HepG2 (cell line): ENCODE results near the gene NDUFS2. TPM values are rescaled to one million over a fixed set of nuclear protein-coding genes. Genes with fewer than 3 reads are reported as not detected.

ENCODE experiments used
- ATAD3A ChIP-seq: sonication (generic); formaldehyde crosslinking; IDR thresholded peaks from 2 replicates; pipeline ENCODE4 v1.4.0; 2020; ENCODE audit warnings: missing genetic modification reagents
- CHCHD3 ChIP-seq: sonication (generic); formaldehyde crosslinking; IDR thresholded peaks from 2 replicates; pipeline ENCODE4 v1.8.0; 2022; ENCODE audit warnings: mild to moderate bottlenecking, missing genetic modification reagents, moderate library complexity
- FIP1L1 ChIP-seq: fragments of 200-400 bp; formaldehyde crosslinking; IDR thresholded peaks from 2 replicates; pipeline ENCODE4 v1.6.1; 2018; ENCODE audit warnings: low read depth, mild to moderate bottlenecking, low read length, moderate library complexity, borderline replicate concordance; ENCODE audit not compliant: insufficient read depth
- FOXM1 ChIP-seq: sonication (generic); formaldehyde crosslinking; IDR thresholded peaks from 2 replicates; pipeline ENCODE4 v1.5.0; 2020; ENCODE audit warnings: missing genetic modification reagents
- GTF3A ChIP-seq: sonication (generic); formaldehyde crosslinking; conservative IDR thresholded peaks from 2 replicates; pipeline ENCODE4 v1.4.0; 2020; ENCODE audit warnings: mild to moderate bottlenecking, missing genetic modification reagents
- JDP2 ChIP-seq: sonication (generic); formaldehyde crosslinking; IDR thresholded peaks from 2 replicates; pipeline ENCODE4 v1.8.1; 2022; ENCODE audit warnings: missing genetic modification reagents, borderline replicate concordance
- KDM6A ChIP-seq: IDR thresholded peaks from 2 replicates; pipeline ENCODE4 v1.6.1; 2016; ENCODE audit warnings: low read depth
- KLF15 ChIP-seq: sonication (generic); formaldehyde crosslinking; IDR thresholded peaks from 2 replicates; pipeline ENCODE4 v1.8.1; 2023; ENCODE audit warnings: borderline replicate concordance, mild to moderate bottlenecking, inconsistent platforms, missing genetic modification reagents, mixed read lengths
- LCORL ChIP-seq, 2 experiments: fragments of 450-650 bp in 1 of 2; sonication (generic) in 1 of 2; formaldehyde crosslinking in 1 of 2; IDR thresholded peaks; 2 replicates each; pipeline versions ENCODE4 v1.5.0 to v1.6.1; 2017 to 2020; ENCODE audit warnings: antibody characterized with exemption in 1 of 2, missing genetic modification reagents in 1 of 2
- RFX5 ChIP-seq: IDR thresholded peaks from 2 replicates; pipeline ENCODE4 v1.6.1; 2011; ENCODE audit warnings: low read depth, low read length, improper control_type of control experiment
- SALL1 ChIP-seq: sonication (generic); formaldehyde crosslinking; IDR thresholded peaks from 2 replicates; pipeline ENCODE4 v1.8.0; 2022; ENCODE audit warnings: mild to moderate bottlenecking, missing genetic modification reagents
- SNAPC2 ChIP-seq: sonication (generic); formaldehyde crosslinking; IDR thresholded peaks from 2 replicates; pipeline ENCODE4 v1.8.1; 2022; ENCODE audit warnings: mild to moderate bottlenecking, missing genetic modification reagents
- SP5 ChIP-seq: IDR thresholded peaks from 2 replicates; pipeline ENCODE4 v1.6.1; 2016; ENCODE audit warnings: low read depth, borderline replicate concordance
- TCF12 ChIP-seq, 2 experiments: fragments of 450-650 bp in 1 of 2; sonication (generic) in 1 of 2; formaldehyde crosslinking in 1 of 2; IDR thresholded peaks; 2 replicates each; pipeline versions ENCODE4 v1.6.1 to v1.8.0; 2017 to 2022; ENCODE audit warnings: antibody characterized with exemption in 1 of 2, mild to moderate bottlenecking in 1 of 2, missing genetic modification reagents in 1 of 2, moderate library complexity in 1 of 2
- ZBTB42 ChIP-seq: sonication (generic); formaldehyde crosslinking; IDR thresholded peaks from 2 replicates; pipeline ENCODE4 v1.5.0; 2020; ENCODE audit warnings: mild to moderate bottlenecking, missing genetic modification reagents
- ZFP90 ChIP-seq: sonication (generic); formaldehyde crosslinking; IDR thresholded peaks from 2 replicates; pipeline ENCODE4 v1.8.0; 2022; ENCODE audit warnings: missing genetic modification reagents, mild to moderate bottlenecking, inconsistent platforms, borderline replicate concordance
- ZSCAN29 ChIP-seq: sonication (generic); formaldehyde crosslinking; conservative IDR thresholded peaks from 2 replicates; pipeline ENCODE4 v1.4.0; 2020; ENCODE audit warnings: mild to moderate bottlenecking, missing genetic modification reagents
- polyA plus RNA-seq, 8 experiments: library from polyadenylated mRNA; depleted of rRNA in 3 of 8; stranded (reverse) in 7 of 8; unstranded in 1 of 8; fragments of >200 nt; fragmentation: Illumina TruSeq in 4 of 8; extraction: Trizol in 4 of 8; gene quantifications; 2 replicates each; pipeline versions ENCODE4 v1.2.1 to v1.2.3, GENCODE V29; 2011 to 2016; ENCODE audit warnings: low read depth in 4 of 8, missing spikeins in 1 of 8, mixed read lengths in 1 of 8; ENCODE audit not compliant: insufficient read depth in 1 of 8
- total RNA-seq, 5 experiments: library from RNA; depleted of rRNA; stranded (reverse); fragments of >200 nt; fragmentation: Illumina TruSeq; extraction: Trizol; gene quantifications; 2 replicates each; pipeline ENCODE4 v1.2.3, GENCODE V29; 2016; ENCODE audit warnings: low read depth in 1 of 5
- TF ChIP-seq, protein P1 (sequence below): sonication (generic); formaldehyde crosslinking; IDR thresholded peaks from 2 replicates; pipeline ENCODE4 v1.4.0; 2020; ENCODE audit warnings: mild to moderate bottlenecking, missing genetic modification reagents
- TF ChIP-seq, protein P2 (sequence below): sonication (generic); formaldehyde crosslinking; IDR thresholded peaks from 2 replicates; pipeline ENCODE4 v1.4.0; 2020; ENCODE audit warnings: missing genetic modification reagents, borderline replicate concordance
- TF ChIP-seq, protein P3 (sequence below): sonication (generic); formaldehyde crosslinking; IDR thresholded peaks from 2 replicates; pipeline ENCODE4 v1.8.1; 2023; ENCODE audit warnings: mild to moderate bottlenecking, missing genetic modification reagents
- TF ChIP-seq, protein P4 (sequence below): sonication (generic); formaldehyde crosslinking; IDR thresholded peaks from 2 replicates; pipeline ENCODE4 v1.5.0; 2020; ENCODE audit warnings: missing genetic modification reagents, mild to moderate bottlenecking, borderline replicate concordance

NDUFS2 gene
- total and polyA plus RNA-seq, 2 of the 13 experiments (the other 11 are each of a cell fraction or from before 2014, with no cell fraction given), result 89.9 to 118 TPM

DNA sequence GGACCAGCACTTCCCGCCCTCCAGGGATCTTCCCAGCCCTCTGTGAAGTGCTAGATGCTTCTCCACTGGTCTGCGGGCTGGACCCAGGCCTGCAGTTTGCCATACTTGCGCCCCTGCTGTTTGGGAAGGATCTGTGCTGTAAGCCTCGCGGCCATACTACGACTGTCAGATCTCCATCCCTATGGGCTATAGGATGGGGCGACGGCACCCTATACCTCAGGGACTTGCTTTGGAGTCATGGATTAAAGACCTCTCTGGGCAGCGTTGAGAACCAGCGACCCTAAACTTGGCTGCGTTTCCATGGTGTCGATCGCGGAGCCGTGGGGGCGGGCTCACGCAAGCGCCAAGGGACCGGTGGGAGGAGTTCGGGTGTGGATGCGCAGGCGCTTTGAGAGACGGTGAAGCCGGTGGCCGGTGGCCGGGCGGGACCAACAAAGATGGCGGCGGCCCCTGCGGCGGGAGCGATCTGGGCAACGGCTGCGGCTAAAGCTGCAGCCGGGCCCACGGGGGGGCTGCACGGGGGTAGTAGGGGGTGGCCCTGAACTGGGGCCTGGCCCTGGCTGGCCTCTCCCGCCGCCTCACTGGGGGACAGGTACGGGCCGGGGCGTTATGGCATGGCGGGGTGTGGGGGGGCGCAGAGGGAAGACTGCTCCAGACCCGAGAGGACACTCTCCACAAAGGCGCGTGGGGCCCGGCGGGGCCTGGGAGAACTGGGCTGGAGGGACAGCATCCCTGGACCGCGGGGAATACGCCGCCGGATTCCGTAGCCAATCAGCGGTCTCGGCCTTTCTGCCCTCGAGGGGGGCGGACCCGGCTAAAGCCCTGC lies 42.9 kb upstream of the NDUFS2 start, which contains the start of gene USP21 (continued):
- TF ChIP-seq ATAD3A (CRISPR knock-in tag), result no peak
- no peak for TF ChIP-seq FIP1L1
- TF ChIP-seq ZSCAN29 (CRISPR knock-in tag), result no peak
- no peak for TF ChIP-seq FOXM1 (CRISPR knock-in tag)
- TF ChIP-seq LCORL (IDR thresholded peaks at IDR 0.05), result no peak
- TF ChIP-seq LCORL (CRISPR knock-in tag; IDR thresholded peaks at IDR 0.05), result no peak
- TF ChIP-seq GTF3A (CRISPR knock-in tag), result no peak
- TF ChIP-seq SALL1 (CRISPR knock-in tag), result peak; percentile 55; the same call in 1 of the 2 replicates
- TF ChIP-seq, protein P1, sequence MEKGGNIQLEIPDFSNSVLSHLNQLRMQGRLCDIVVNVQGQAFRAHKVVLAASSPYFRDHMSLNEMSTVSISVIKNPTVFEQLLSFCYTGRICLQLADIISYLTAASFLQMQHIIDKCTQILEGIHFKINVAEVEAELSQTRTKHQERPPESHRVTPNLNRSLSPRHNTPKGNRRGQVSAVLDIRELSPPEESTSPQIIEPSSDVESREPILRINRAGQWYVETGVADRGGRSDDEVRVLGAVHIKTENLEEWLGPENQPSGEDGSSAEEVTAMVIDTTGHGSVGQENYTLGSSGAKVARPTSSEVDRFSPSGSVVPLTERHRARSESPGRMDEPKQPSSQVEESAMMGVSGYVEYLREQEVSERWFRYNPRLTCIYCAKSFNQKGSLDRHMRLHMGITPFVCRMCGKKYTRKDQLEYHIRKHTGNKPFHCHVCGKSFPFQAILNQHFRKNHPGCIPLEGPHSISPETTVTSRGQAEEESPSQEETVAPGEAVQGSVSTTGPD (CRISPR knock-in tag), result no peak
- TF ChIP-seq, protein P2, sequence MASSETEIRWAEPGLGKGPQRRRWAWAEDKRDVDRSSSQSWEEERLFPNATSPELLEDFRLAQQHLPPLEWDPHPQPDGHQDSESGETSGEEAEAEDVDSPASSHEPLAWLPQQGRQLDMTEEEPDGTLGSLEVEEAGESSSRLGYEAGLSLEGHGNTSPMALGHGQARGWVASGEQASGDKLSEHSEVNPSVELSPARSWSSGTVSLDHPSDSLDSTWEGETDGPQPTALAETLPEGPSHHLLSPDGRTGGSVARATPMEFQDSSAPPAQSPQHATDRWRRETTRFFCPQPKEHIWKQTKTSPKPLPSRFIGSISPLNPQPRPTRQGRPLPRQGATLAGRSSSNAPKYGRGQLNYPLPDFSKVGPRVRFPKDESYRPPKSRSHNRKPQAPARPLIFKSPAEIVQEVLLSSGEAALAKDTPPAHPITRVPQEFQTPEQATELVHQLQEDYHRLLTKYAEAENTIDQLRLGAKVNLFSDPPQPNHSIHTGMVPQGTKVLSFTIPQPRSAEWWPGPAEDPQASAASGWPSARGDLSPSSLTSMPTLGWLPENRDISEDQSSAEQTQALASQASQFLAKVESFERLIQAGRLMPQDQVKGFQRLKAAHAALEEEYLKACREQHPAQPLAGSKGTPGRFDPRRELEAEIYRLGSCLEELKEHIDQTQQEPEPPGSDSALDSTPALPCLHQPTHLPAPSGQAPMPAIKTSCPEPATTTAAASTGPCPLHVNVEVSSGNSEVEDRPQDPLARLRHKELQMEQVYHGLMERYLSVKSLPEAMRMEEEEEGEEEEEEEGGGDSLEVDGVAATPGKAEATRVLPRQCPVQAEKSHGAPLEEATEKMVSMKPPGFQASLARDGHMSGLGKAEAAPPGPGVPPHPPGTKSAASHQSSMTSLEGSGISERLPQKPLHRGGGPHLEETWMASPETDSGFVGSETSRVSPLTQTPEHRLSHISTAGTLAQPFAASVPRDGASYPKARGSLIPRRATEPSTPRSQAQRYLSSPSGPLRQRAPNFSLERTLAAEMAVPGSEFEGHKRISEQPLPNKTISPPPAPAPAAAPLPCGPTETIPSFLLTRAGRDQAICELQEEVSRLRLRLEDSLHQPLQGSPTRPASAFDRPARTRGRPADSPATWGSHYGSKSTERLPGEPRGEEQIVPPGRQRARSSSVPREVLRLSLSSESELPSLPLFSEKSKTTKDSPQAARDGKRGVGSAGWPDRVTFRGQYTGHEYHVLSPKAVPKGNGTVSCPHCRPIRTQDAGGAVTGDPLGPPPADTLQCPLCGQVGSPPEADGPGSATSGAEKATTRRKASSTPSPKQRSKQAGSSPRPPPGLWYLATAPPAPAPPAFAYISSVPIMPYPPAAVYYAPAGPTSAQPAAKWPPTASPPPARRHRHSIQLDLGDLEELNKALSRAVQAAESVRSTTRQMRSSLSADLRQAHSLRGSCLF (CRISPR knock-in tag), result no peak
- TF ChIP-seq ZBTB42 (CRISPR knock-in tag), result no peak
- TF ChIP-seq SP5 (CRISPR knock-in tag), result peak; percentile 49; the same call in 1 of the 2 replicates
- TF ChIP-seq RFX5, result no peak
- no peak for TF ChIP-seq JDP2 (CRISPR knock-in tag)
- TF ChIP-seq SNAPC2, result no peak
- no peak for TF ChIP-seq KDM6A (CRISPR knock-in tag)
- TF ChIP-seq KLF15 (CRISPR knock-in tag), result no peak
- TF ChIP-seq, protein P3, sequence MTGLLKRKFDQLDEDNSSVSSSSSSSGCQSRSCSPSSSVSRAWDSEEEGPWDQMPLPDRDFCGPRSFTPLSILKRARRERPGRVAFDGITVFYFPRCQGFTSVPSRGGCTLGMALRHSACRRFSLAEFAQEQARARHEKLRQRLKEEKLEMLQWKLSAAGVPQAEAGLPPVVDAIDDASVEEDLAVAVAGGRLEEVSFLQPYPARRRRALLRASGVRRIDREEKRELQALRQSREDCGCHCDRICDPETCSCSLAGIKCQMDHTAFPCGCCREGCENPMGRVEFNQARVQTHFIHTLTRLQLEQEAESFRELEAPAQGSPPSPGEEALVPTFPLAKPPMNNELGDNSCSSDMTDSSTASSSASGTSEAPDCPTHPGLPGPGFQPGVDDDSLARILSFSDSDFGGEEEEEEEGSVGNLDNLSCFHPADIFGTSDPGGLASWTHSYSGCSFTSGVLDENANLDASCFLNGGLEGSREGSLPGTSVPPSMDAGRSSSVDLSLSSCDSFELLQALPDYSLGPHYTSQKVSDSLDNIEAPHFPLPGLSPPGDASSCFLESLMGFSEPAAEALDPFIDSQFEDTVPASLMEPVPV (CRISPR knock-in tag), result no peak
- TF ChIP-seq, protein P4, sequence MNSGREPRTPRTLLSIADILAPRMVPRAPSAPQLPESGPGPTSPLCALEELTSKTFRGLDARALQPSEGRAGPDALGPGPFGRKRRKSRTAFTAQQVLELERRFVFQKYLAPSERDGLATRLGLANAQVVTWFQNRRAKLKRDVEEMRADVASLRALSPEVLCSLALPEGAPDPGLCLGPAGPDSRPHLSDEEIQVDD (CRISPR knock-in tag), result no peak
- no peak for TF ChIP-seq CHCHD3 (CRISPR knock-in tag)
- TF ChIP-seq TCF12 (IDR thresholded peaks at IDR 0.05), result no peak
- no peak for TF ChIP-seq TCF12 (CRISPR knock-in tag; IDR thresholded peaks at IDR 0.05)
- no peak; the same call in 1 of the 2 replicates for TF ChIP-seq ZFP90 (CRISPR knock-in tag)
